PFSK-1 (cell line): Measurements from ENCODE around the gene ISYNA1.

Experiments
- FOXP2 ChIP-seq: optimal IDR thresholded peaks from 2 replicates; pipeline ENCODE3; 2011; ENCODE audit warnings: borderline replicate concordance, control low read depth, inconsistent platforms; ENCODE audit not compliant: insufficient read depth; ENCODE audit errors: extremely low read length, extremely low read depth
- POLR2AphosphoS5 ChIP-seq: IDR thresholded peaks from 2 replicates; pipeline ENCODE4 v1.6.1; 2012; ENCODE audit warnings: low read depth, mild to moderate bottlenecking, control low read depth, low read length, moderate library complexity
- SIN3A ChIP-seq: IDR thresholded peaks from 2 replicates; pipeline ENCODE4 v1.6.1; 2012; ENCODE audit warnings: mild to moderate bottlenecking, low read length, moderate library complexity, borderline replicate concordance; ENCODE audit not compliant: insufficient read depth
- TAF1 ChIP-seq: IDR thresholded peaks from 2 replicates; pipeline ENCODE4 v1.6.1; 2012; ENCODE audit warnings: low read length, control low read depth, borderline replicate concordance; ENCODE audit not compliant: insufficient read depth
- TF ChIP-seq, protein P1 (sequence below), 2 experiments: IDR thresholded peaks; 2 replicates each; pipeline versions ENCODE4 v1.6.1 to v1.8.0; 2011 to 2012; ENCODE audit warnings: low read depth in 2 of 2, low read length in 2 of 2, control low read depth in 1 of 2, inconsistent platforms in 1 of 2, mild to moderate bottlenecking in 1 of 2, moderate library complexity in 1 of 2; ENCODE audit not compliant: insufficient read depth in 1 of 2

ISYNA1 gene

DNA sequence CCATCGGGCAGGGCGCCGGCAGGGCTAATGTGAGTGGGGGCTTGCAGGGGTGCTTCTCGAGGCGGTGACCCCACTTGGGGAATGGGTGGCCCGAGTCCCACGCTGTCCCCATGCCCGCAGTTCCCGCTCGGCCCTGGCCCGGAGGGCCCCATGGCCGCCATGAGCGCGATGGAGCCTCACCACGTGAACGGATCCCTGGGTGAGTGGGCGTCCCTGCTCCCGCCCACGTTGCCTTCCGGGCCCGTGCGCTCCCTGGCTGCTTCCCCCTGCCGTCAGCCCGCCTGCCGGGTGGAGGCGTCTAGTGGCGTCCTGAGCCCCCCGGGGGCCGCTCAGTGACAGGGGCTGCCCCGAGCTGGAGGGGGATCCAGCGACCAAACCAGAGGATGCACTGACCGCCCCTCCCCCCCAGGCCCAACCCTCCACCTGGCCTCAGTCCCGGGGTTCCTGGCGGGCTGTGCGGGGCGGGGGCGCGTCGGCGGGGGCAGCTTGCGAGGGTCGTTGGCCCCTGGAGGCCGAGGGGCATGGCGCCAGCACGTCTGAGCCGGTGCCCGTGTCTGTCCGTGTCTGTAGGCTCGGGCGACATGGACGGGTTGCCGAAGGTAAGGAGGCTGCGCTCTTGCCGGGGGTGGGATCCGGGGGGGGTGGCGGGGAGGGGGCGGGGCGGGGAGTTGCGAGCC, 4.8 kb downstream of the ISYNA1 start:
- TF ChIP-seq, protein P1, sequence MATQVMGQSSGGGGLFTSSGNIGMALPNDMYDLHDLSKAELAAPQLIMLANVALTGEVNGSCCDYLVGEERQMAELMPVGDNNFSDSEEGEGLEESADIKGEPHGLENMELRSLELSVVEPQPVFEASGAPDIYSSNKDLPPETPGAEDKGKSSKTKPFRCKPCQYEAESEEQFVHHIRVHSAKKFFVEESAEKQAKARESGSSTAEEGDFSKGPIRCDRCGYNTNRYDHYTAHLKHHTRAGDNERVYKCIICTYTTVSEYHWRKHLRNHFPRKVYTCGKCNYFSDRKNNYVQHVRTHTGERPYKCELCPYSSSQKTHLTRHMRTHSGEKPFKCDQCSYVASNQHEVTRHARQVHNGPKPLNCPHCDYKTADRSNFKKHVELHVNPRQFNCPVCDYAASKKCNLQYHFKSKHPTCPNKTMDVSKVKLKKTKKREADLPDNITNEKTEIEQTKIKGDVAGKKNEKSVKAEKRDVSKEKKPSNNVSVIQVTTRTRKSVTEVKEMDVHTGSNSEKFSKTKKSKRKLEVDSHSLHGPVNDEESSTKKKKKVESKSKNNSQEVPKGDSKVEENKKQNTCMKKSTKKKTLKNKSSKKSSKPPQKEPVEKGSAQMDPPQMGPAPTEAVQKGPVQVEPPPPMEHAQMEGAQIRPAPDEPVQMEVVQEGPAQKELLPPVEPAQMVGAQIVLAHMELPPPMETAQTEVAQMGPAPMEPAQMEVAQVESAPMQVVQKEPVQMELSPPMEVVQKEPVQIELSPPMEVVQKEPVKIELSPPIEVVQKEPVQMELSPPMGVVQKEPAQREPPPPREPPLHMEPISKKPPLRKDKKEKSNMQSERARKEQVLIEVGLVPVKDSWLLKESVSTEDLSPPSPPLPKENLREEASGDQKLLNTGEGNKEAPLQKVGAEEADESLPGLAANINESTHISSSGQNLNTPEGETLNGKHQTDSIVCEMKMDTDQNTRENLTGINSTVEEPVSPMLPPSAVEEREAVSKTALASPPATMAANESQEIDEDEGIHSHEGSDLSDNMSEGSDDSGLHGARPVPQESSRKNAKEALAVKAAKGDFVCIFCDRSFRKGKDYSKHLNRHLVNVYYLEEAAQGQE (IDR thresholded peaks at IDR 0.05; ENCODE audit: insufficient read depth in 1 of 2, low read depth in 2 of 2, low read length in 2 of 2): no peak
- TF ChIP-seq FOXP2 (no peak), POLR2AphosphoS5 (peak; percentile 31; the same call in 1 of the 2 replicates), SIN3A (no peak), TAF1 (no peak)

DNA sequence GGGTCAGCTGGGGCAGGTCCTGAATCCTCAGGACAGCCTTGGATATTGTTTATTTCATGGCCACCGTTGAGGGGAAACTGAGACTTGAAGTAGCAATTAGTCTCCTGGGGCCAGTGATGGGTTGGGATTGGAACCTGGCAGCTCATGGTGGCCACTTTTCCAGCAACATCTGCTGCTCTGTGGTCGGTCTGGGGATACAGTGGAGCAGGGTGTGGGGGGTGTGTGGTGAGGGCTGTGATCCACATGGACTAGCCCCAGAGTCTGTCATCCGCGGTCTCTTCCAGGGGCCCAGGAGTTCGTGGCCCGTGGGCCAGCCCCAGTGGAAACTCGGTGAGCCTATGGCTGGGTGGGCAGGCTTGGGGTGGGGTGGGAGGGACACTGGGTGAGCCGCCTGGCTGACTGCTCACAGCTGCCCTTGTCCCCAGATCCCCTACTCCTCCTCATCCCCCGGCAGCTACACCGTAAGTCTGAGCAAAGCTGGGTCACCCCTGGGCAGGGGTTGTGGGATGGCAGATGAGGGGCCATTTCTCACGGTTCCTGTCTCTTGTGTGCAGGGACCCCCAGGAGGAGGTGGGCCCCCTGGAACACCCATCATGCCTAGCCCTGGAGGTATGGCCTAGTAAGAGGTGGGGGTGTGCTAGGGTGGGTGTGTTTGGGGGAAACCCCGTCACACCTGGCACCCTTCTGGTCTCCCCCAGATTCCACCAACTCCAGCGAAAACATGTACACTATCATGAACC, 5.5 kb downstream of the ISYNA1 start:
- no peak for TF ChIP-seq FOXP2
- TF ChIP-seq, protein P1 (IDR thresholded peaks at IDR 0.05; ENCODE audit: insufficient read depth in 1 of 2, low read depth in 2 of 2, low read length in 2 of 2): no peak
- TF ChIP-seq POLR2AphosphoS5: no peak
- no peak for TF ChIP-seq SIN3A
- TF ChIP-seq TAF1: no peak

DNA sequence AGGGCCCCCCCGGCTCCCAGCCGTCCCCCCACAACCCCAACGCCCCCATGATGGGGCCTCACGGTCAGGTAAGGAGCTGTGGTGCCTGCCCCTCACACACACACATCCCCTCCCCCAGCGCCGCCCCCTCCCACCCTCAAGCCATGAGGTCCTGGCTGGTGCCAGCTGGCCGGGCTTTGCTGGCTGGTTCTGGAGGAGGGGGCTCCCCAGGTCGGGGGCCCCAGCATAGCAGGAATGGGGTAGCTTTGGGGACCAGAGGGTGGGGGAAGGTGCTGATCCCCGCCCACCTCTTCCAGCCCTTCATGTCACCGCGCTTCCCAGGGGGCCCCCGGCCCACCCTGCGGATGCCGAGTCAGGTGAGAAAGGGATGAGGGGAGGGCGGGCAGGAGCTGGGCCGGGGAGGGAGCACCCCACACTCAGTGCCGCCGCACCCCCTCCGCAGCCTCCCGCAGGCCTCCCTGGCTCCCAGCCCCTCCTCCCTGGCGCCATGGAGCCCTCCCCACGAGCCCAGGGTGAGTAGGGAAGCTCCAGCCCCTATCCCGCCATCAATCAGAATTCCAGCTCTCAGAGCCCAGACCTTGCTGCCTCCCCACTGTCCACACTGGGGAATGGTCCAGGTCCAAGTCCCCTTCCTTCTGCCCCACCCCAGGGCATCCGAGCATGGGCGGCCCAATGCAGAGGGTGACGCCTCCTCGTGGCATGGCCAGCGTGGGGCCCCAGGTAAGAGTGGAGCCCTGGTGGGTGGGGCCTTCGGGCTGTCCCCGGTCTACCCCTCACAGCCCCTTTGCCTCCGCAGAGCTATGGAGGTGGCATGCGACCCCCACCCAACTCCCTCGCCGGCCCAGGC, 6.4 kb downstream of the ISYNA1 start:
- TF ChIP-seq, protein P1 (IDR thresholded peaks at IDR 0.05; ENCODE audit: insufficient read depth in 1 of 2, low read depth in 2 of 2, low read length in 2 of 2): no peak
- TF ChIP-seq POLR2AphosphoS5 (no peak), SIN3A (no peak), TAF1 (no peak)

GRCh38 chr19:18430417-18431144, 7.4 kb downstream of the ISYNA1 start:
- TF ChIP-seq POLR2AphosphoS5 (no peak), FOXP2 (no peak), SIN3A (no peak), TAF1 (no peak)
- TF ChIP-seq, protein P1 (IDR thresholded peaks at IDR 0.05; ENCODE audit: insufficient read depth in 1 of 2, low read depth in 2 of 2, low read length in 2 of 2): no peak
